Nasal cavity respiratory epithelium epithelial cell of viscerocranial mucosa (primary cell): ENCODE data around the gene ZNF439. TPM values are rescaled to one million over a fixed set of nuclear protein-coding genes. Genes with fewer than 3 reads are reported as not detected.

Source experiments
- total RNA-seq: library from RNA; depleted of rRNA; stranded (reverse); fragments of >200 nt; gene quantifications from 2 replicates; pipeline ENCODE4 v1.2.3, GENCODE V29; 2014

Gene ZNF439
- total RNA-seq: 1.0 and 5.3 TPM in 2 replicates

GRCh38 chr19:11848594-11849469, at the start of gene ZNF439:
Gene ZNF439 (plus strand): TSS chr19:11848726. CDS start chr19:11848868, 142 bp downstream.

DNA sequence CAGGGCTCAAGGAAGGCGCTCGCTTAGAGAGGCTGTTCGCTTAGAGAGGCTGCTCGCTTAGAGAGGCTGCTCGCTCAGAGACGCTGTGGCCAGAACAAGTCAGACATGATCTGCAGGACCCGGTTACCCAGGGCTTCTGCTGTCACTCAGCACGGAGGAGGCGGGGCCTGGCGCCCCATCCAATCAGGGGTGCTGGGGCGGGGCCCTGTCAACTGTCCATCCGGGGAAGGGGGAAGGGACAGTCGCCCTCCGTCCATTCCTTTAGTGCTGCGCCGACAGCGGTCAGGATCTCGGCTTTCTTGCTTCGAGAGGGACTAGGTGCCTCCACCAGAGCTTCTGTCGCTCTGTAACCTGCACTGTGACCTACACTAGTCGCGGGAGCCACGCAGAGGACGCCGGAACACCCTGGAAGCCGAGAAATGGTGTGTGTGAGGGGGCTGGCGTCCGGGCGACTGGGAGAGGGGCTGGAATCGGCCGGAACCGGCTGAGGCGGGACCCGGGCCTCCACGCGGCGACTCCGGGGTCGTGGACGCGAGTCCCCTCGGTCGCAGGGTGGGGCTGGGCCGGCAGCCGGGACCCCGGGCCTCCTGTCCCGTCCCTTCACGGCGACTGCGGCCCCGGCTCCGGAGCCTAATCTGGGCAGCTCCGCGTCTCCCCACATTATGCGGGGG, 34.4 kb upstream of the ZNF439 start, which contains the start of gene ZNF440:
Gene ZNF440 (plus strand): TSS at position 245 of the 671 bp plus-strand sequence. CDS start 175 bp downstream, at position 420.

DNA sequence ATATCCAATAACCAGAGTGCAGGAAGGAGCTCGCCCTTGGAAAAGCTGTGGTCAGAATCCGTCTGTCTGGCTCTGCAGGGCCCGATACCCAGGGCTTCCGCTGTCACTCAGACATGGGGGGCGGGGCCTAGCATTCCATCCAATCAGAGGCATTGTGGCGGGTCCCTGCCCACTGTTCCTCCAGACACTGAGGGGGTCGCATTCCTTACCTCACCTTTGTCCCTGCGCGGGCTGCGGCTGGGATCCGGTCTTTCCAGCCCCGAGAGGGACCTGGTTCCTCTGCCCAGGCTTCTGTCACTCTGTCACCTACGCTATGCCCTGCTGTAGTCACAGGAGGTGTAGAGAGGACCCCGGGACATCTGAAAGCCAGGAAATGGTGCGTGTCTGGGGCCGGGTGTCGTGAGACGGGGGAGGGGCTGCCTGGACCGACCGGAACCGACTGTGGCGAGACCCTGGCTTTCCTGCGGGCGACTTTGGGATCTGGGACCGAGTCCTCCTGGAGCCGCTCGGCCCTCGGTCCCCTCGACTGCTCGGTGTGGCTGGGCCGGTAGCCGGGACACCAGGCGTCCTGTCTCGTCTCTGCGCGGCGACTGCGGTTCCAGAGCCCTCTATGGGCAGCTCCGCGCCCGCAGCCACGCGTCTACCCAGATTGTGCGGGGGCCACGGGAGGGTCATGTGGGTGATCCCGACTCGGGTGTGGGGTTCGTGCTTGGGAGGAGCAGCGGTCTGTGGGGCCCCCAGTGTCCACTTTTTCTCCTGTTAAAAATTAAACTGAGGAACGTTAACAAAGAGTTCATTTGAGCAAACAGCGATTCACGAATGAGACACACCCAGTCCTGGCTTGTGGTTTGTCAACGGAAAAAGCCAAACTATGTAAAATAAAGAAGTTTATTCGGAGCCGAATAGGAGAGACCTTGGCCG, 39.3 kb downstream of the ZNF439 start, which contains the start of gene ZNF69:
Gene ZNF69 (plus strand): TSS at position 172 of the 921 bp plus-strand sequence. CDS start 142 bp downstream, at position 314.

Other genes starting within 250 kb of the ZNF439 start
- 4.1 and 7.5 TPM in 2 replicates for gene ZNF823, start 109.8 kb upstream of the ZNF439 start, total RNA-seq
- 8.2 and 8.8 TPM in 2 replicates for gene ZNF441, start 81.7 kb upstream of the ZNF439 start, total RNA-seq
- gene ZNF491, start 50.2 kb upstream of the ZNF439 start, total RNA-seq: 0.34 and 1.6 TPM in 2 replicates
- 8.5 and 14.2 TPM in 2 replicates for gene ZNF440, start 34.5 kb upstream of the ZNF439 start, total RNA-seq
- 0.34 and 2.7 TPM in 2 replicates for gene ZNF69, start 39.1 kb downstream of the ZNF439 start, total RNA-seq
- gene ZNF700, start 76.4 kb downstream of the ZNF439 start, total RNA-seq: 10.3 and 12.4 TPM in 2 replicates
- 0.68 and 1.9 TPM in 2 replicates for gene ZNF763, start 116.3 kb downstream of the ZNF439 start, total RNA-seq
- 7.2 and 8.5 TPM in 2 replicates for gene ZNF433, start 187.0 kb downstream of the ZNF439 start, total RNA-seq
- under 0.01 and 0.43 TPM in 2 replicates for gene ZNF878, start 204.2 kb downstream of the ZNF439 start, total RNA-seq
- gene ZNF844, start 216.0 kb downstream of the ZNF439 start, total RNA-seq: 3.8 and 9.5 TPM in 2 replicates